ENCODE measurements around the gene SAFB.

SAFB gene

DNA sequence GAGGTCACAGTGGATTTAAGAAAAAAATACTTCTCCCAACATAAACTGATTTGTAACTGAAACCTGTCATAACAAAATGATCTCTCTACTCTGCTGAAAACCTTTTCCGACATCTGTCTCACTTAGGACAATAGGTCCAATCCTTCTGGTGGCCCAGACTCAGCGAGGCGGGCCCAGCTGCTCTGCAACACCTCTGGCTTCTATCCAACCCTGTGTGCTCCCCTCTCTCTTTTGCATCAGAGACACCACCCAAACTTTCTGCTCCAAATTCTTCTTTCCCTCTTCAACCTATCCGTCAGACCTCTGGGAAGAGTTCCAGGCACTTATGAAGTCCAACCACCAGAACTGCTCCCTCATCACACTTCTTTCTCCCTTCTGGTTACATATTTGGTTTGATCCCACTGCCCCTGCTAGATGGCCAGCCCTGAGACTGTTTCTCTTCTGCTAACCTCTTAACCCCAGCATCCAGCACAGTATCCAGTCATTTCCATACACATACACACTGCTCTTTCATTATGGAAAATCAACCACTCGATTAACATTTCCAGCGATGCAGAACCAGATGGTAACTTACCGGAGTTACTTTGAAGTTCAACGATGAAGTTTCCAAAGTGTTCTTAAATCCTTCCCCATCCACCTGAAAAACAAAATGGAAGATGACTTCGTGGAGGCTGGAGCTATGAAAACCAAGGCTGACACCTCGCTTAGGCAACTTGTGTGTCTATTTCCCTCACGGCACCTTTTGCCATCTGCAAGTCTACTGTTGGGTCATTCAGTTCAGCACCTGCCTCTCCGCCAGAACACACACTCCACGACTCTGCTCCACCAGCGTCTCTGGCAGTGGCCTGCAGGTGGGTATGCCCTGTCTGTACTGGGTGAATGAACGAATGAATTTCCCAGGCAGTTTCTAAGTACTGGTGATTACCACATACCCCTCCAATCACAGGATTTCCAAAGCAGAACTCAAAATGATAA is 9.7 kb upstream of the SAFB start:
- Mint-ChIP-seq H3K36me3 (ENCODE audit: low read depth) (peaks cover 83% of the 10 kb centered on the region), H3K27me3 (no peaks in the 10 kb centered on the region), H3K4me1 (ENCODE audit: low read depth) (peaks cover 13% of the 10 kb centered on the region), H3K9me3 (no peaks in the 10 kb centered on the region), H3K4me3 (no peak overlapping the region), H3K27ac (no peak overlapping the region)

DNA sequence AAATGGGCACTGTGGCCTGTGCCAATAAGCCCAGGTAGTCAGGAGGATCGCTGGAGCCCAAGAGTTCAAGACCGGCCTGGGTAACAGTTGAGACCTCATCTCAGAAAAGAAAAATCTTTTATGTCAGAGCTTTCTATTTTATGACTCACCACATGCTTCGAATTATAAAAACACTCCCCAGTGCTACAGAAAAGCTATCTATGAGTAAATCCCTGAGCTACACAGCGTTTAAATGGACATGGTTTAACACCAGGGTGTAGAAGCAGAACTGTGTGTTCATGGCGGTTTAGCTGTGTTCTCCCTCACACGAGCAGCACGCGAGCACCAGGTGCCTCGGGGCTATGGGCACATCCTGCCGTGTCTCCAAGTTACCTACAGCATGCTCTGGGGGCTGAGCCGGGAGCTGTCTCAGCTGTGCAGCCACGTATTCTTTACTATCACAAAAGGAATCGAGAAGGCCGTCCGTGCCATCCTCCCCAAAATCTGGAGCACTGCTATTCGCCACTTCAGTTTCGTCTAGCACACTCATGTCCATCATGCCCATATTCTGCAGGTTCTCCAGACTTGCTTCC is 7.0 kb upstream of the SAFB start:
- no peak overlapping the region for H3K27ac Mint-ChIP-seq
- no peak overlapping the region for H3K4me3 Mint-ChIP-seq
- no peaks in the 10 kb centered on the region for H3K27me3 Mint-ChIP-seq
- H3K4me1 Mint-ChIP-seq (ENCODE audit: low read depth), result peaks cover 38% of the 10 kb centered on the region
- H3K9me3 Mint-ChIP-seq, result no peaks in the 10 kb centered on the region
- H3K36me3 Mint-ChIP-seq (ENCODE audit: low read depth), result peaks cover 89% of the 10 kb centered on the region

DNA sequence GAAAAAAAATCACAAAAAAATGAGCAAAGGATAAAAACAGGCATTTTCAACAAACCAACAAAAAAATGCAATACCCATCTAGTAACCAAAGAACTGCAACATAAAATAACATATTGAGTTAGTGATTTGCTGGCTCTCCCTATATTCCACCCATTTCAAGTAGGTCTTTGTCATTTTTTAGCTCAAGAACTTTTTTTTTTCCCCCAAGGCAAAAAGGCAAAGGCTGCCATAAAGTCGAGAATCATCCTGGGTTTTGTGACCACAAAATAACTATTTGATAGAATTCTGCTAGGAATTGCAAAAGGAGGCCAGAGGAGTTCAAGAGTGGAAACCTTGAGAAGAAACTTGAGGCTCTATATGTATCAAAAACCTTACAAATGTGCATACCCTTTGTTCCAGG is 5.8 kb upstream of the SAFB start:
- Mint-ChIP-seq H3K4me3 (no peak overlapping the region), H3K27me3 (no peaks in the 10 kb centered on the region), H3K27ac (peak overlapping the region; percentile 40), H3K36me3 (ENCODE audit: low read depth) (peaks cover 90% of the 10 kb centered on the region), H3K4me1 (ENCODE audit: low read depth) (peaks cover 45% of the 10 kb centered on the region), H3K9me3 (no peaks in the 10 kb centered on the region)

DNA sequence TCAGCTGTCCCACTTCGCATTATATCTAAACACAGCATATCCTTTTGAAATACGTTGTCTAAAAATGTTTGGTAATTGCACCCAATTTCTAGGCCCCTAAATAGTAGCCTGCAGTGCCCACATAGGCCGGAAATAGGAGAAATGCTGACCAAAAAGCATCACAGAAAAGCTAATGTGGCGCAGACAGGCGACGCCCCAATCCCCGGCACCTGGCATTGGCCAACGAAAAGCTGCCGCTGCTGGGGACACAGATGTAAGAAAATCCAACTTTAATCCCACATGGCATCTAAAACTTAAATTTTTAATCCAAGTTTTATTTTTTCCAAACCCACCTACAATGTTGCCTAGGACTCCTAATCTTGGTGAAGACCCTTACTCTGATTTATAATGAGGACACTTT is 4.3 kb upstream of the SAFB start:
- H3K4me3 Mint-ChIP-seq, result peak overlapping the region; percentile 30
- H3K27ac Mint-ChIP-seq, result no peak overlapping the region
- peaks cover 83% of the 10 kb centered on the region for H3K36me3 Mint-ChIP-seq (ENCODE audit: low read depth)
- peaks cover 51% of the 10 kb centered on the region for H3K4me1 Mint-ChIP-seq (ENCODE audit: low read depth)
- H3K9me3 Mint-ChIP-seq, result no peaks in the 10 kb centered on the region
- H3K27me3 Mint-ChIP-seq, result no peaks in the 10 kb centered on the region

DNA sequence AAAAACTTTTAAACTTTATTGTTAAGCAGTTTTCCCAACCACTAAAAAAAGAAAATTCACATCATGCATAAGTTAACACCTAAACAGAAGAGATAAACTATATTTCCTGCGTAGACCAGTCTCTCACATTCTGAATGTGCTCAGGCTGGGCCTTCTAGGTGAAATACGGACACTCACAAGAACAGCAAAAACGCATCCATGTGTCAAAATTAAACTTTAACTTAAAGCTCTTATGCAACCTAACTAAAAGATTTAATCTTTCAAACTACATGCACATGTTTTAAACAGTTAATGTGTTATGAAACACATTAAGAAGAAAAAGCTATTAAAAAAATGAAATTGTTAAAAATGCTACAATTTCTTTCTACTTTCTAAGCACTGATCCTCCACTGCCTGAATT is 2.9 kb upstream of the SAFB start:
- Mint-ChIP-seq H3K27ac (no peak overlapping the region), H3K4me1 (ENCODE audit: low read depth) (peaks cover 59% of the 10 kb centered on the region), H3K27me3 (no peaks in the 10 kb centered on the region), H3K36me3 (ENCODE audit: low read depth) (peaks cover 84% of the 10 kb centered on the region), H3K4me3 (peak overlapping the region; percentile 100), H3K9me3 (no peaks in the 10 kb centered on the region)

DNA sequence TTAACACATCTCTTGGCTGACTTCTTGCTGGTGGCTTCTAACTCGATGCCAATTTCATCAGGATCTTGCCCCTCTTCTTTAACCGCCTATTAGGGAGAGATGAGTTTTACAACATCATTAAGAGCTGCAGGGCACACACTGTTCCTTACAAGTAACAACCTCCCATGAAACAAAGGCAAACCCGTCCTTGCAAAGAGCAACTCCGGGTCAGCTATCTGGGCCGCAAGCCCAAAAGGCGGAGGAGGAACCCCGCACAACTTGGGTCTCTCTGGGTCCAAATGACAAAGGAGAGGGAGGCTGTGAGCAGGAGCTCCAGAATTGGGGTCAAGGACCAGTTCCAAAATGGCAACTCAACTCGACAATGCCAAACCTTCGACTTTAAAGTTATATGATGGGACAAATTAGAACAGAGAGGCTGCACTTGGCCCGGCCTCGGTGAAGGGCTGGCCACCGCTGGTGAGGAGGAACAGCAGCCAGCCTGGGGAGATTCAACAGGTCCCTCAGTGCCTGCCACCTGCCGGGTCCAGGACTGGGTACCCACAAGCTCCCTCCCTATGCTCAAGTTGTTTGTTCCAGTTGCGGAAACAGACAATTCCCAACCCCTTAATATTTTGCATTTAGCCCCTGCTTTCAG is 1.5 kb upstream of the SAFB start:
- no peaks in the 10 kb centered on the region for H3K27me3 Mint-ChIP-seq
- H3K4me1 Mint-ChIP-seq (ENCODE audit: low read depth), result peaks cover 74% of the 10 kb centered on the region
- H3K27ac Mint-ChIP-seq, result peak overlapping the region; percentile 100
- H3K4me3 Mint-ChIP-seq, result peak overlapping the region; percentile 100
- peaks cover 84% of the 10 kb centered on the region for H3K36me3 Mint-ChIP-seq (ENCODE audit: low read depth)
- H3K9me3 Mint-ChIP-seq, result no peaks in the 10 kb centered on the region

DNA sequence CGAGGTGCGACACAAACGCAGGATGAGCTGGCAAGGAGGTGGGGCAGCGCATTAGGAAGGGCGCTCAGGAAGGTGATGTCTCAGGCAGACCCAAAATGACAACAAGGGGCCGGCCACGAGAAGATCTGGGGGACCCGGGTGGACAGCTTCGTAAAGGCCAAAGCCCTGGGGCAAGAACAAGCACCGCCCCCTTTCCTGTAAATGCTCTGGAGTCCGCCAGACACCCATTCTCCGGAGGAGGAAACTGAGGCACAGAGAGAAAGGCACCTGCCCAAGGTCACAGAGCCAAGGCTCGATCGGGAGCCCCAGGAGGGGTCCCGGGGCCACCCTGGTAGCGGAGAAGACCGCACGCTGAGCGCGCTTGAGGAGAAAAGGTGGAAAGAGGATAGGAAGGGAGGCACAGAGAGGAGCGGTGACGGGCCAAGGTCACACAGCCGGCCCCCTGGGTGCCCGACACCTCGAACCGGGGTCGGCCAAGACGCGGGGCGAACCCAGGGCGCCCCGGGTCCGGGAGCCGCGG is 878 bp upstream of the SAFB start:
- H3K9me3 Mint-ChIP-seq, result no peaks in the 10 kb centered on the region
- H3K27ac Mint-ChIP-seq, result peak overlapping the region; percentile 100

DNA sequence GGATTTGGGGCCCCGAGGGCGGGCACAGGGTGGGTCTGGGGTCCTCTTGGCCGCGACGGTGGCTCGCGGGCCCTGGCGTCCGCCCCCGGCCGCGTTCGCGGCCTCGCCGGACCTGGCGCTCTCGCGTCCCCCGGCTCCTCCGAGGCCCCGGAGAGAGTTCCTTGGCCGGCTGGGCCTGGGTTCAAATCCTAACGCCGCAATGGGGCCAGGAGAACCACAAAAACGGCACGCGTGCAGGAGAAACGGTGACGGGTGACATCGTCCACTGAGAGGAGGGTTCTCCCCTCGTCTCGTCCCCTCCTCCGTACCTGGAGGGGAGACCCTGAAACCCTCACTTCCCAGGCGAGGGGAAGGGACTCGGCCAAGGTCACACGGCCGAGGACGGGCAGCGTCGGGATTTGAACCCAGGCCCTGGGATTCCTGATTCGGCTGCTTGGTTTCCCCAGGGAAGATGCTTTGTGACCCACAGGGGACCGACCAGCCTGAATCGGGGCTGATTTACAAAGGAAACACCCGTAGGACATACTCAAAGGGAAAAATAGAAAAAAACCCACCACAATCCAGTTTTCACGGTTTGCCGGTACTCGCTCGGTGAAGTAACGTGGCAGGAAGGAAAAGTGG is 624 bp downstream of the SAFB start:
- no peaks in the 10 kb centered on the region for H3K9me3 Mint-ChIP-seq
- H3K36me3 Mint-ChIP-seq (ENCODE audit: low read depth), result peaks cover 83% of the 10 kb centered on the region

More for the DNA sequence above, 878 bp upstream of the SAFB start:
- Mint-ChIP-seq H3K4me1 (ENCODE audit: low read depth) (peaks cover 76% of the 10 kb centered on the region), H3K4me3 (peak overlapping the region; percentile 100), H3K27me3 (no peaks in the 10 kb centered on the region), H3K36me3 (ENCODE audit: low read depth) (peaks cover 82% of the 10 kb centered on the region)

DNA sequence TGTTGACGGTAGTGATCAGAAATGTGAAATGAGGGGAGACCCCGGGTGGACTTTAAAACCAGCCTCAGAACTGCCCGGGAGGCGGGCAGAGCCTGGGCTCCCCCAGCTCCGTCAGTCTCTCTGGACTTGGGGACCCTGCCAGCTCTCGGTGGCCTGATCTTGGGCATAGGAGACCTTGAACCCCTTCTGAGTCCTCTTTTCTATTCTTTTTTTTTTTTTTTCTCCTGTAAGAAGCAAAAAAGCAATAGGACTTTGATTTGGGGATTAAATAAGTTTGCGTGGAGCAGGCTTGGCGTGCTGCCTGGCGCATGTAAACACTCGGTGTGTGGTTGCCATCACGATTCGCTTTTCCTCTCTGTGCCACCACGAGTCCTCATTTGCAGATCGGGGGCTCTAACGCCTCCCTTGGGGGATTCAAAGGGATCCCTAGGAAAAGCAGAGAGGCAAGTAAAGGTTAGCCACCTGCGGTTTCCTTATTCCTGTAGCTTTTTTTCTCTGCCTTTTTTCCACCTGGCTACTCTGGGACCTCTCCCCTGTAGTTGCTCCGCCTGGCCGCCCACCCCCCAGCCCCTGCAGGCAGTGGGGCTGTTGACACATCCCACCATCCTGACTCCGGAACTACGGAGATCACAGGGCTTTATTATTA is 1.3 kb downstream of the SAFB start:
- peaks cover 83% of the 10 kb centered on the region for H3K36me3 Mint-ChIP-seq (ENCODE audit: low read depth)
- peaks cover 77% of the 10 kb centered on the region for H3K4me1 Mint-ChIP-seq (ENCODE audit: low read depth)
- no peaks in the 10 kb centered on the region for H3K27me3 Mint-ChIP-seq
- peak overlapping the region; percentile 100 for H3K4me3 Mint-ChIP-seq
- no peaks in the 10 kb centered on the region for H3K9me3 Mint-ChIP-seq
- peak overlapping the region; percentile 92 for H3K27ac Mint-ChIP-seq

More for the DNA sequence above, 624 bp downstream of the SAFB start:
- peaks cover 77% of the 10 kb centered on the region for H3K4me1 Mint-ChIP-seq (ENCODE audit: low read depth)
- peak overlapping the region; percentile 100 for H3K27ac Mint-ChIP-seq
- peak overlapping the region; percentile 100 for H3K4me3 Mint-ChIP-seq
- no peaks in the 10 kb centered on the region for H3K27me3 Mint-ChIP-seq

DNA sequence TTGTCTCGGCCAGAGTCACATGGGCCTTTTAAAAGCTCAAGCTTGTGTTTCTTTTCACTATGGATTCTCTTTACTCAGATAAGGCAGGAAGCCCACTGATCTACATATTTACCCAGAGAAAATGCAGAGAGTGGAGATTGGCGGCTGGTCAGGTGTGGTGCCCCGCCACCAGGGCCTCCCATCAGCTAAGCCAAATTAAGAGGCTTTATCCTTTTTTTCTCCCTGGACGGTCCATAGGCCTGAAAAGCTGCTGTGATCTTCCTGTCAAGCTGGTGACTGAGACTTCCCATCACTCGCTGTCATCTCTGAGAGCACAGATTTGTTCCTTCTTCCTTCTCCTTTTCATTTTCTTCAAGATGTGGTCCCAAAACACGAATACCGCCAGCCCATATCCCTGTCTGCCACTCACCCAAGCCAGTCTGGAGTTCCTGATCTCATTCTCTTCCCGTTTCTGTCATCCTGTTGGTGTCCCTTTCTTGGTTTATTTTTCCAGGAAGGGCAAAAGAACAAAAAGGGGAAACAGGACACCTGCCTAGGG is 1.9 kb downstream of the SAFB start:
- peak overlapping the region; percentile 92 for H3K27ac Mint-ChIP-seq
- peaks cover 82% of the 10 kb centered on the region for H3K36me3 Mint-ChIP-seq (ENCODE audit: low read depth)
- H3K4me3 Mint-ChIP-seq, result peak overlapping the region; percentile 100
- no peaks in the 10 kb centered on the region for H3K9me3 Mint-ChIP-seq
- H3K27me3 Mint-ChIP-seq, result no peaks in the 10 kb centered on the region
- peaks cover 79% of the 10 kb centered on the region for H3K4me1 Mint-ChIP-seq (ENCODE audit: low read depth)

DNA sequence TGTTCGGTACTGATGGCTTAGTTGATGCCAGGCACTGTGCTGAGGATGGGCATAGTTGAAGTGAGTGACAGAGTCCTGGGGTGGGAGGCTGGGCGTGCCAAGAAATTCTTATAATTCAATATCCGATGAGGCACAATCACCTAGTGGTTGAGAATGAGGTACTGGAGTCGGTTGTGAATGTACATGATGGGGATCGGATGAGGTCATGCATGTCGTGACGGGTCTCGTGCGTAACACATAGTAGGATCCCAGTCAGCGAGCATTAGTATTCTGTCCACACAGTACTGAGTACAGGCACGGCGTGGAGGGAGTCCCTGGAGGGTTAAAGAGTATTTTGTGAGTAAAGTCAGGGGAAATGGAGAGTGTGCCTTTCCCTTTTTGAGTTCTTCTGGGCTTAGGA is 2.8 kb downstream of the SAFB start:
- Mint-ChIP-seq H3K27ac (peak overlapping the region; percentile 92), H3K27me3 (no peaks in the 10 kb centered on the region), H3K9me3 (no peaks in the 10 kb centered on the region), H3K36me3 (ENCODE audit: low read depth) (peaks cover 79% of the 10 kb centered on the region), H3K4me1 (ENCODE audit: low read depth) (peaks cover 77% of the 10 kb centered on the region), H3K4me3 (peak overlapping the region; percentile 100)

DNA sequence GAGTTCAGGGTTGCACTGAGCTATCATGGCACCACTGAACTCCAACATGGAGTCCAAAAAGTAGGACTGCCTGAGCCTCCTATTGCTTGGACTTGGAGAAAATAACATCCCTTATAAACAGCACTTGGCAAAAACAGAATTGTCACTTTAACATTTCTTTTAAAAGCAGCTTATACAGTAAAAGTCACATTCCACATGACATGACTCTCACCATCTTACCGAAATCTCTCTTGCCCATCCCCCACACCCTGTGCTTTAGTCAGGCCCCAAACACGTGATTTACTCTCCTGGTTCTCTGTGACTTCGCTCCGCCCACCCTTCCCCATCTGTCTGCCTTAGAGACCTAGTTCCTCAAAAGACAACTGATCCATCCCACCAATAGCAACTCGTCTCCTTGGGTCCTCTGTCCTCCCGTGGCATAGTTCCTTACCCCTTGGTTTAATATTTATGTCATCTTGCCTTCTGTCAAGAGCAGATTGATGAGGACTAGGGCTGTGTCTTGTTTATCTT is 4.6 kb downstream of the SAFB start:
- Mint-ChIP-seq H3K4me3 (peak overlapping the region; percentile 61), H3K9me3 (no peaks in the 10 kb centered on the region), H3K27me3 (no peaks in the 10 kb centered on the region), H3K36me3 (ENCODE audit: low read depth) (peaks cover 83% of the 10 kb centered on the region), H3K4me1 (ENCODE audit: low read depth) (peaks cover 85% of the 10 kb centered on the region), H3K27ac (peak overlapping the region; percentile 83)

DNA sequence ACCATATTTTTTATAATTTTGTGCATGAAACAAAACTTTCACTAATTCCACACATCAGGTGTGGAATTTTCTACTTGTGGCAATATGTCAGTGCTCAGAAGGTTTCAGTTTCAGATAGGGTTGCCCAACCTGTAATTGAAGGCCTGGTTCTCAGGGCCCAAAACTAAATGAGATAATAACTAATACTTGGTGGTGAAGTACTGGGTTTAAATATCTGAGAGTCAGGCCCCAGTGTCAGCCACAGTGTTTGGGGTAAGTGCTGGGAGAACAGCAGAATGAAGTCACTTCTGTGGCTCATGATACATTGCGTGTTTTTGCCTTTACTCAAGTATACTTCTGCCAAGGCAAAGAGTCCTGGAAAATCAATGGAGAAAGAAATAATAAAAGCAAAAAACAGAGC is 5.6 kb downstream of the SAFB start:
- Mint-ChIP-seq H3K4me3 (peak overlapping the region; percentile 62), H3K27me3 (no peaks in the 10 kb centered on the region), H3K4me1 (ENCODE audit: low read depth) (peaks cover 82% of the 10 kb centered on the region), H3K36me3 (ENCODE audit: low read depth) (peaks cover 83% of the 10 kb centered on the region), H3K9me3 (no peaks in the 10 kb centered on the region), H3K27ac (peak overlapping the region; percentile 72)

All from stimulated activated naive CD8-positive, alpha-beta T cell treated with anti-CD3 and anti-CD28 coated beads, Interleukin-15, Interleukin-2, amounts not matched to agents 100 ng/mL and 50 ng/mL, for 24 hours (primary cell).